Activated CD8-positive, alpha-beta memory T cell treated with anti-CD3 and anti-CD28 coated beads, Interleukin-2, amount 10 ng/mL, durations not matched to agents 7 days and 5 days (primary cell): ENCODE data around the gene NEXN. TPM values are rescaled to one million over a fixed set of nuclear protein-coding genes. Genes with fewer than 3 reads are reported as not detected.

Source experiments
- ATAC-seq: fragments of 150-1000 bp; cut with Tn5 transposase; one replicate; pipeline ENCODE4 v1.10.0; 2021; ENCODE audit warnings: moderate library complexity
- CTCF ChIA-PET: fragments of 350-600 bp; sonication (Branson Sonifier 250); formaldehyde crosslinking; loops from one replicate; lab custom pipeline; 2021; ENCODE audit warnings: antibody characterized with exemption; lab: Charles Lee
- DNase-seq: peaks from one replicate; pipeline ENCODE4 v3.0.0-alpha.2; 2020
- H3K27ac Mint-ChIP-seq: one replicate; pipeline ENCODE4 v1.8.0; 2021; ENCODE audit warnings: mild to moderate bottlenecking, mixed read lengths
- H3K27me3 Mint-ChIP-seq: one replicate; pipeline ENCODE4 v1.8.0; 2021; ENCODE audit warnings: mixed read lengths
- H3K36me3 Mint-ChIP-seq: one replicate; pipeline ENCODE4 v1.8.0; 2021; ENCODE audit warnings: mild to moderate bottlenecking, mixed read lengths
- H3K4me1 Mint-ChIP-seq: one replicate; pipeline ENCODE4 v1.8.0; 2021; ENCODE audit warnings: mixed read lengths
- H3K4me3 Mint-ChIP-seq: one replicate; pipeline ENCODE4 v1.8.0; 2021; ENCODE audit warnings: mild to moderate bottlenecking, moderate library complexity, mixed read lengths
- H3K9me3 Mint-ChIP-seq: one replicate; pipeline ENCODE4 v1.8.0; 2022; ENCODE audit warnings: low read depth, mixed read lengths
- total RNA-seq, 2 experiments: library from RNA; stranded (reverse); gene quantifications; one replicate each; pipeline ENCODE4 v1.2.3, GENCODE V29; 2021

Gene NEXN
- total RNA-seq, 2 experiments from 2014 or later, result 1.4 to 2.7 TPM

GRCh38 chr1:77955709-77956108 lies 67.3 kb downstream of the NEXN start:
- CTCF ChIA-PET, result interaction anchor here (1.4 kb wide), 1 partner anchor 21 kb away, joined by 4 read pairs; no protein-coding TSS in a partner anchor
- peaks cover 66% of the 10 kb centered on the region for H3K36me3 Mint-ChIP-seq

GRCh38 chr1:77956464-77956863 lies 68.0 kb downstream of the NEXN start:
- peaks cover 67% of the 10 kb centered on the region for H3K36me3 Mint-ChIP-seq
- no peak for DNase-seq
- no peak overlapping the region for H3K27ac Mint-ChIP-seq
- no peak for ATAC-seq
- CTCF ChIA-PET, result interaction anchor here (0.8 to 1.4 kb wide), 2 partner anchors 16 to 21 kb away, joined by 3 to 4 read pairs; no protein-coding TSS in a partner anchor
- H3K4me1 Mint-ChIP-seq, result peaks cover 26% of the 10 kb centered on the region
- H3K9me3 Mint-ChIP-seq, result no peaks in the 10 kb centered on the region
- no peak overlapping the region for H3K4me3 Mint-ChIP-seq
- no peaks in the 10 kb centered on the region for H3K27me3 Mint-ChIP-seq

More at GRCh38 chr1:77955709-77956108, 67.3 kb downstream of the NEXN start:
- Mint-ChIP-seq H3K4me1 (peaks cover 28% of the 10 kb centered on the region), H3K27ac (peak overlapping the region; percentile 82), H3K4me3 (no peak overlapping the region), H3K27me3 (no peaks in the 10 kb centered on the region), H3K9me3 (no peaks in the 10 kb centered on the region)
- ATAC-seq, result peak; percentile 24
- no peak for DNase-seq

GRCh38 chr1:77958391-77958790 lies 70.0 kb downstream of the NEXN start:
- Mint-ChIP-seq H3K27ac (no peak overlapping the region), H3K36me3 (peaks cover 71% of the 10 kb centered on the region)

GRCh38 chr1:77958850-77959249 lies 70.4 kb downstream of the NEXN start:
- H3K27me3 Mint-ChIP-seq, result no peaks in the 10 kb centered on the region
- peaks cover 22% of the 10 kb centered on the region for H3K4me1 Mint-ChIP-seq
- peak overlapping the region; percentile 47 for H3K27ac Mint-ChIP-seq
- DNase-seq (no peak), ATAC-seq (no peak)
- CTCF ChIA-PET, result no interaction called here
- no peaks in the 10 kb centered on the region for H3K9me3 Mint-ChIP-seq
- H3K4me3 Mint-ChIP-seq, result no peak overlapping the region
- H3K36me3 Mint-ChIP-seq, result peaks cover 71% of the 10 kb centered on the region

More at GRCh38 chr1:77958391-77958790, 70.0 kb downstream of the NEXN start:
- no peak for ATAC-seq
- no peak for DNase-seq
- Mint-ChIP-seq H3K4me1 (peaks cover 22% of the 10 kb centered on the region), H3K9me3 (no peaks in the 10 kb centered on the region), H3K27me3 (no peaks in the 10 kb centered on the region), H3K4me3 (no peak overlapping the region)
- CTCF ChIA-PET, result interaction anchor here (0.8 kb wide), 1 partner anchor 15 kb away, joined by 3 read pairs; no protein-coding TSS in a partner anchor

- H3K36me3 Mint-ChIP-seq, result peaks cover 75% of the 10 kb centered on the region
- peaks cover 20% of the 10 kb centered on the region for H3K4me1 Mint-ChIP-seq
- no peaks in the 10 kb centered on the region for H3K27me3 Mint-ChIP-seq
- no peaks in the 10 kb centered on the region for H3K9me3 Mint-ChIP-seq
- no peak overlapping the region for H3K4me3 Mint-ChIP-seq
- DNase-seq (no peak), ATAC-seq (no peak)
- peak overlapping the region; percentile 18 for H3K27ac Mint-ChIP-seq
- CTCF ChIA-PET, result no interaction called here
These were observed 73.0 kb downstream of the NEXN start for GRCh38 chr1:77961392-77961791.

- H3K27ac Mint-ChIP-seq, result peak overlapping the region; percentile 51
- CTCF ChIA-PET, result interaction anchor here (0.5 to 2.1 kb wide), 4 partner anchors 9 to 148 kb away, joined by 3 to 4 read pairs (median 4); no protein-coding TSS in a partner anchor
- no peaks in the 10 kb centered on the region for H3K9me3 Mint-ChIP-seq
- peaks cover 70% of the 10 kb centered on the region for H3K36me3 Mint-ChIP-seq
- no peaks in the 10 kb centered on the region for H3K27me3 Mint-ChIP-seq
- no peak overlapping the region for H3K4me3 Mint-ChIP-seq
- peaks cover 31% of the 10 kb centered on the region for H3K4me1 Mint-ChIP-seq
- DNase-seq (no peak), ATAC-seq (no peak)
These were observed 77.9 kb downstream of the NEXN start for GRCh38 chr1:77966291-77966690.

- CTCF ChIA-PET, result no interaction called here
- DNase-seq, result no peak
- Mint-ChIP-seq H3K4me1 (peaks cover 55% of the 10 kb centered on the region), H3K36me3 (peaks cover 57% of the 10 kb centered on the region), H3K27me3 (no peaks in the 10 kb centered on the region), H3K27ac (no peak overlapping the region), H3K4me3 (no peak overlapping the region), H3K9me3 (no peaks in the 10 kb centered on the region)
- ATAC-seq, result no peak
These were observed 81.8 kb downstream of the NEXN start for GRCh38 chr1:77970192-77970591.

GRCh38 chr1:77972080-77972479 lies 83.7 kb downstream of the NEXN start:
- H3K4me1 Mint-ChIP-seq, result peaks cover 59% of the 10 kb centered on the region
- H3K27me3 Mint-ChIP-seq, result no peaks in the 10 kb centered on the region
- peak overlapping the region; percentile 65 for H3K27ac Mint-ChIP-seq
- DNase-seq (no peak), ATAC-seq (no peak)
- no peaks in the 10 kb centered on the region for H3K9me3 Mint-ChIP-seq
- H3K36me3 Mint-ChIP-seq, result peaks cover 54% of the 10 kb centered on the region
- H3K4me3 Mint-ChIP-seq, result peak overlapping the region; percentile 55
- CTCF ChIA-PET, result interaction anchor here (0.7 to 1.3 kb wide), 2 partner anchors 14 to 16 kb away, joined by 3 read pairs; no protein-coding TSS in a partner anchor

GRCh38 chr1:77975386-77975785 lies 87.0 kb downstream of the NEXN start:
- Mint-ChIP-seq H3K9me3 (no peaks in the 10 kb centered on the region), H3K27ac (peak overlapping the region; percentile 84), H3K4me1 (peaks cover 50% of the 10 kb centered on the region), H3K4me3 (no peak overlapping the region), H3K27me3 (no peaks in the 10 kb centered on the region), H3K36me3 (peaks cover 34% of the 10 kb centered on the region)
- DNase-seq (no peak), ATAC-seq (no peak)
- CTCF ChIA-PET, result interaction anchor here (1.2 to 1.5 kb wide), 3 partner anchors 8 to 293 kb away, joined by 3 to 7 read pairs (median 4); partner anchors contain the start of genes DNAJB4 and ZZZ3

GRCh38 chr1:77975907-77976306 lies 87.5 kb downstream of the NEXN start:
- ATAC-seq (no peak), DNase-seq (no peak)
- H3K27me3 Mint-ChIP-seq, result no peaks in the 10 kb centered on the region
- CTCF ChIA-PET, result interaction anchor here (1.2 to 1.5 kb wide), 2 partner anchors 9 to 29 kb away, joined by 3 to 7 read pairs; partner anchors contain the start of gene DNAJB4
- H3K27ac Mint-ChIP-seq, result peak overlapping the region; percentile 84
- no peaks in the 10 kb centered on the region for H3K9me3 Mint-ChIP-seq
- H3K36me3 Mint-ChIP-seq, result peaks cover 32% of the 10 kb centered on the region
- H3K4me3 Mint-ChIP-seq, result no peak overlapping the region
- H3K4me1 Mint-ChIP-seq, result peaks cover 52% of the 10 kb centered on the region

GRCh38 chr1:77976433-77977076 lies 88.1 kb downstream of the NEXN start:
- Mint-ChIP-seq H3K36me3 (peaks cover 27% of the 10 kb centered on the region), H3K4me1 (peaks cover 51% of the 10 kb centered on the region), H3K27ac (no peak overlapping the region), H3K4me3 (no peak overlapping the region), H3K9me3 (no peaks in the 10 kb centered on the region), H3K27me3 (no peaks in the 10 kb centered on the region)
- DNase-seq, result no peak
- CTCF ChIA-PET, result interaction anchor here (0.6 to 1.5 kb wide), 3 partner anchors 20 to 39 kb away, joined by 3 to 7 read pairs (median 4); partner anchors contain the start of gene DNAJB4
- no peak for ATAC-seq

- Mint-ChIP-seq H3K27ac (no peak overlapping the region), H3K4me1 (peaks cover 44% of the 10 kb centered on the region), H3K9me3 (no peaks in the 10 kb centered on the region), H3K36me3 (peaks cover 23% of the 10 kb centered on the region), H3K4me3 (no peak overlapping the region), H3K27me3 (no peaks in the 10 kb centered on the region)
- CTCF ChIA-PET, result interaction anchor here (1.0 to 1.8 kb wide), 7 partner anchors 9 to 642 kb away, joined by 3 to 17 read pairs (median 4); partner anchors contain the start of genes DNAJB4 and IFI44L
- no peak for DNase-seq
- no peak for ATAC-seq
These were observed 89.5 kb downstream of the NEXN start for GRCh38 chr1:77977989-77978292.

- H3K4me3 Mint-ChIP-seq, result no peak overlapping the region
- no peaks in the 10 kb centered on the region for H3K9me3 Mint-ChIP-seq
- CTCF ChIA-PET, result interaction anchor here (0.8 to 1.8 kb wide), 8 partner anchors 10 to 700 kb away, joined by 3 to 17 read pairs (median 4); partner anchors contain the start of genes DNAJB4 and IFI44L
- H3K27me3 Mint-ChIP-seq, result no peaks in the 10 kb centered on the region
- peaks cover 43% of the 10 kb centered on the region for H3K4me1 Mint-ChIP-seq
- peak; percentile 73 for ATAC-seq
- H3K36me3 Mint-ChIP-seq, result peaks cover 22% of the 10 kb centered on the region
- DNase-seq, result peak; percentile 93
- H3K27ac Mint-ChIP-seq, result no peak overlapping the region
These were observed 90.0 kb downstream of the NEXN start for GRCh38 chr1:77978293-77978968.
